NCI-H345 (cell line): ENCODE results near the gene LCN10.

Experiments
- DNase-seq: peaks from one replicate; lab custom pipeline; 2025; lab: John Stamatoyannopoulos, UW

LCN10 gene

DNA sequence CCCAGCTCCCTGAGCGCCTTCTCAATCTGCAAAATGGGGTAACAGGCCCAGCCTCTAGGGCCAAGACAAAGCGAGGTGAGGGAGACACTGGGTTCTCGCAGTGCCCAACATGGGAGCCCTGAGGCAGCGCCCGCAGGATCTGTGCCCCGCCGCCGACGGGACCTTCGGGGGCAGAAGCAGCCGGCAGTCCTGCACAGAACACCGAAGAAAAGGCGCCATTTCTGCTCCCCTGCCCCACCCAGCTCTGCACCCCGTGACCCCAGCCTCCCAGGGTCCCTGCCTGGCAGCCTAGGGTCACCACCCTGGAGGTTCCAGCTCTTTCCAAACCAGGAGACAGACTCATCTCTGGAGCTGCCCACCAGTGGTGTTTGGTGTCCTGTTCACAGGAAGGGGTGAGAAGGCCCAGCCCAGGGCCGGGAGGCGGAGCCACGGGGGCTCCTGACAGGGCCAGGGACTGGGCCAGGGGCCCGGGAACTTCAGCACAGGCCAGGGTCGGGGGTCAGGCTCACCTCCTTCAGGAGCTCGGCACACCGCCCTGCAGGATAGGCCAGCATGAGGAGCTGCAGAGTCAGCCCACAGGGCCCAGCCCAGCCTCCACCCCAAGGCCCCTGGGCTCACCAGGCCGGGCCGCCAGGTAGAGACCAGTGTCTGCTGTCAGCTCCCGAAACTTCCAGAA is 12.0 kb upstream of the LCN10 start:
- no peak for DNase-seq

DNA sequence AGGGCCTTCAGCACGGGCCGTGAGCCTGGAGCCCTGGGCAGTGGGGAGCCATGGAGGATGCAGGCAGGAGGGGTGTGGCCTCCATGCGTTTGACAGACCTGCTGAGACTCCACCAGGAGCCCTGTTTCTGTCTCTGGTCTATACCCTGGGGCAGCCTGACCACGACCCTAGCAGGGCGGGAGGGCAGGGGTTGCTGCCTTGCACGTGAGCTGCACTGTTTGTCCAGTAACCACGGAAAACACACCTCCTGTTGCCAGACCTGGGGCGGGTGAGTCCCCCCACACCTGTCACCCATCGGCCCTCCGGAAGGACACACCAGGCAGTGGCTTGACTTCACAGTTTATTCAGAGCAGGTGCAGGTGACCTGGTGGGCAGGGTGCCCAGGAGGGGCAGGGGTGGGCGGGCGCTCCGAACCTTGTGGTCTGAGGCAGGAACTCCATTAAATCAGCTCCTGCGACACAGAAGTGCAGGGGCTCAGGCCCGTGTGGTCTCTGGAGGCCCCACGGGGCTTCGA is 11.4 kb upstream of the LCN10 start:
- no peak for DNase-seq

DNA sequence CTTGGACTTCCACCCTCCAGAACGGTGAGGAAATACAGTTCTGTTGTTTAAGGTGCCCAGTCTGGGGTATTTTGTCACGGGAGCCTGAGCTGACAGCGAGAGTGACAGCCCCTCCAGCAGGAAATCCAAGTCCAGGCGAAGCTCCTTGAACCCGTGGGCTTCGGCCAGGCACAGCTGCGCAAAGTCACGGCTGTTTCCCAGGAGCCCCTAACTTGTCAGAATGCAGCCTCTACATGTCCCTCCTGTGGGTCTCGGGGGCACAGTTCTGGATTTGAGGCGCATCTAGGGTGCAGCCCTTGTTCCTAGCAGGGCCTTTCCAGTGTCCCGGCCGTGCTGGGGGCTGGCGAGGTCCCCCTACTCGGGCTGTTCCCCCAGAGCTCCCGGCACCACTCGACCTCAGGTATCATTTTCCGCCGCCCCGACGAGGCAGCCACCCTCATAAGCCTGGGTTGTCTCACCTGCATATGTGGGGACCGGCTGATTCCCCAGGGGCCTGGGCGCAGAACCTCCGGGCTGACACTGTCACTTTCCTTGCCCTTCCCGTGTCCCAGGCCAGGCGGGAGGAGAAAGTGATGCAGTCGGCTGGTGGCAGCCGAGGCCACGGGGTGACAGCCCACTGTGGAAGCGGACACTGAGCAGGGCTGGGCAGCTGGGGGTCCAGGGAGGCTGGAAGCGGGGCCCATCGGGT is 10.8 kb upstream of the LCN10 start:
- DNase-seq = no peak

- no peak for DNase-seq
These were observed 9.1 kb upstream of the LCN10 start for GRCh38 chr9:136751814-136752213.

DNA sequence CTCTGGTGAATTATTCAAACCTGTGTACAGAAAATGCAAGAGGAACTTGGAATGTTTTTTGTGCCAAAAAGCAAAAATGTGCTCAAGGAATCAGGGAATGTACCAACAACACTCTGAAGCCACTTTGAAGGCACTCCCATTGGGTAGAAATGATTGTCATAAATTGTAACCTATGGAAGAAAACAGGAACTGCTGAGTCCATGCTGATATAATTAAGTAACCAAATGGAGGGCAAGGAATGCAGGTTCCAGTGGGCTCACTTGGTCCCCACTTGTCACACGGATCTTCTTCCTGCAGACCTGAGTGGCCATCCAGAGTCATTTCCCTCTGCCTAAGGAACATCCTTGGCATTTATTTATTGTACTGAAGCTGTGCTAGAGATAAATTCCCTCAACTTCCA is 8.5 kb upstream of the LCN10 start:
- no peak for DNase-seq

DNA sequence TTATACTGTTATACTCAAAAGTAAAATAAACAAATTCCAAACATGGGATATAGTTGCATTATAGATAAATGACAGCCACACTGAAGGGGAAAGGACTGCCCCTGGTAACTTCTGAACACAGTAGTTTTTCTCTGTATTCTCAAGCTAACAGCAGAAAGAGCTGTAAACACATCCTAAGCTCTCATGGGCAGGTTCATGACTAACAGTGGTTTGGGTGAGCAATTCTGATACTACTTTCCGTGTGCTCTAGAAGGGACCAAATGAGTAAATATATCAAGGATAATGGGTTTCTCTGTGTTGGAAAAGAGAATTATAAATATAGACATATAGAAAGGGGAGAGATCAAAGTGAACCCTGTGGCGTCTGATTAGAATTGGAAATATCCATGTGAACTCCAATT is 7.8 kb upstream of the LCN10 start:
- DNase-seq = no peak

DNA sequence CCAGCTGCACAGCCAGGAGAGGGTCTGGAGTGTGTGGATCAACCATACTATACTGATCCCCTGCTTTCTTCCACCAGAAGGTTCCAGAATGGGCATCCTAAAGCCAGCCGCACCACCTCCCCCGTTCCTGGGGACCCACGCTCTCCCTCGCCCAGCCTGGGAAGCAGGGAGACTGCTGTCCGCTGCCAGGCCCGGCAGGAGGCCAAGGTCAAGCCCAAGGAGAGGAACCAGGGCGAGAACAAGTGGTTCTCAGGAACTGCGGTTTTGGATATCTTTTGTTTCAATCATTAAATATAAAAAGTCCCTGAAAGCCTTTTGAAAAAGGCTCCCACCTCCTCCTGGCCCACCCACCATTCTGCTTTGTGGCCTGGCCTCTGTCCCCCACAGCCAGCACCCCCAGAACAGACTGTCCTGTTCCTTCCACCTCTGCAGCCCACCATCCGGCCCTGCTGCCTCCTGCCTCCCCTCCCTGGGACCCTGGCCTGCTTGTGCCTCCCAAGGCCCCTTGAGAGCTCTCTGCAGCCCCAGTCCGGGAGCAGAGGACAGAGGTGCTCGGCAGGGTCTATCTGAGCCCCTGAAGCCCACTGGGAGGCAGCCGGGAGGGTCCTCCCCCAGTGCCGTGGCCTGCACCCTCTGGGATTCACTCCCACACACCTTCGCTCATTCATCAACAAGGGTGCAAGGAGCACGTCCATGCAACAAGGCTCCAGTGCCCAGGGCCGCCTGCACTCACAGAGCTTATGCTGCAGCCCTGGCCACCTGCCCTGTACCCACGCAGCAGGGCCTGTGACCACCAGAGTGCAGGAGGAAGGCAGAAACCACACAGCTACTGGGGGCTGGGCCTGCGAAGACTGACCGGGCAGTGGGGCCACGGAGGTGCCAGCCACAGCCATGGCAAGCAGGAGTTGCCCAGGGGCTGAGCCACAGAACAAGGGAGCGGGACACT is 6.2 kb upstream of the LCN10 start:
- DNase-seq = no peak

DNA sequence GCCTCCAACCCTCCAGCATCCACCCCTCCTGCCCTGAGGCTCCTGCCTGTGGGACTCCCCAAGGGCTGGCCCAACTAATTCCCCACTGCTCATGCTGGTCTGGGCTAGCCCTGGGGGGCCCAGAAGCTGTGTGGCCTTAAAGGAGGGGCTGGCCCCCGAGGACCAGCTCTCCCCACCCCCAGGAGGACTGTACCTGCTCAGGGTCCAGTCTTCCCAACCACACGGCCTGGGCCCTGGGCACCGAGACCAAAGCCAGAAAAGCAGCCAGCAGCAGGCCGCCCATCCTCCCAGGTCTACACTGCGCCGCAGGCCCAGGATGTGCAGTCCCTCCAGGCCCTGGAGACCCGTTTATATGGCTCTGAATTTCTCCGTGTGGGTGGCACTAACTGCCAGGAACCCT is 5.5 kb upstream of the LCN10 start, which contains the start of gene LCN6:
Gene LCN6, minus strand, starts transcription at position 325 of the 400 bp plus-strand sequence. Its CDS starts 42 bp downstream, at position 283.
- DNase-seq = no peak

GRCh38 chr9:136747161-136748060 is 4.7 kb upstream of the LCN10 start:
- no peak for DNase-seq

DNA sequence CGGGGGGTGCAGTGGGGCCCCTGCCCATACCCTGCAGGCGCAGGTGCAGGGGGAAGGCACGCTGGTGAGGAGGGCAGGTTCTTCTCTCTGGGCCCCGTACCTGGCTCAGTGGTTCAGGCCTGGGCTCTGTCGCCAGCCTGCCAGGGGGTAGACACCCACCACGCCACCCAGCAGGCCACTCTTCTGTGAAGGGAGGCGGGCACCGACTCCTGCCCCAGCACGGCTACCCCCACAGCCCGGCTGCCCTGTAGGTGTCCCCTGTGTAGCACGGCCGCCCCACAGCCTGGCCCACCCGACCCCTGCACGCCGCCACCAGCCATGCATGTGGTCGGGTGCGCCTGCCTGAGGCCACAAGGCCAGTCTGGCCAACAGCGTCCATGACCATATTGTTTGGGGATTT is 3.9 kb upstream of the LCN10 start:
- no peak for DNase-seq

DNA sequence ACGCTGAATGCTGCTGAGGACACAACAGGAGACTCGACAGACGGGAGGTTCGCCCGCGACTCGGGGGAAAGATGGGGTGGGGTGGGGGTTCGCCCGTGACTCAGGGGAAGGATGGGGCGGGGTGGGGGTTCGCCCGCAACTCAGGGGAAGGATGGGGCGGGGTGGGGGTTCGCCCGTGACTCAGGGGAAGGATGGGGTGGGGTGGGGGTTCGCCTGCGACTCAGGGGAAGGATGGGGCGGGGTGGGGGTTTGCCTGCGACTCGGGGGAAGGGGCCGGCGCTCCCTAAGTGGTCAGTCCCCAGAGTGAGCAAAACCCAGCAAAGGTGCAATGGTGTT is 3.4 kb upstream of the LCN10 start:
- no peak for DNase-seq

GRCh38 chr9:136745389-136746154 is 2.8 kb upstream of the LCN10 start:
- no peak for DNase-seq

DNA sequence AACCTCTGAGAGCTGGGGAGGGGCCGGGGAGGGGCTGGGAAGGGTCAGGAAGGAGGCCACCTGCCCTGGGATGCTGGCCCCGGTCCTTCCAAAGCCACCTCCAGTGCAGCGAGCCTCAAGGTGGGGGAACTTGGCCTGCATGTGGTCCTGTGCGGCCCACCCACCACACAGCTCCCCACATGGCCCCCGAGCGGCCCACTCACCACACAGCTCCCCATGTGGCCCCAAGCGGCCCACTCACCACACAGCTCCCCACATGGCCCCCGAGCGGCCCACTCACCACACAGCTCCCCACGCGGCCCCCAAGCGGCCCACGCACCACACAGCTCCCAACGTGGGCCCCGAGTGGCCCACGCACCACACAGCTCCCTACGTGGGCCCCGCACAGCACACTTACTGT is 2.0 kb upstream of the LCN10 start:
- no peak for DNase-seq

DNA sequence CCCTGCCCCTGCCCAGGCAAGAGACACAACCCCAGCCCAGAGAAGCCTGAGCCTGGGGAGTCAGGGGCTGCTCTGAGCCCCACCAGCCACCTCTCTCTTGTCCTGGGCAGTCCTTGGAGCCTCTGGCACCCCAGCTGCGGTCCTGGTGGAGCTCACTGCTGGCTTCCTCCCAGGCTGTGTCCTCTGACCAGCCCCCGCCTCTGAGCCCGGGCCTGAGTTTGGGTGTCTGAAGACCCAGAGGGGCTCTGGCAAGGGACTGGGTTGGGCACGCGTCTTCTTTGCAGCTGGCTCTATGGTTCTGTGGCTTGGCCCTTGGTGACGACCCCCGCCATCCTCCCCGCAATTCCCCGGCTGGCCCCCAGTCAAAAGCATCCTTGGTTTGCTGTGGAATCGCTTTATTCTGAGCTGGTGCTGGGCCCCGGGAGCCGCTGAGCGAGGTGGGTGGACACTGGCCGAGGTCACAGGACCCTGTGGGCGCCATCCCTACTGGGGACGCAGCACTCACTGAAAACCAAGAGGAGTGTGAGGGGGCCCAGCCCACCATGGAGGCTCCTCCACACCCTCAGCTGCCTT is 985 bp upstream of the LCN10 start:
- no peak for DNase-seq

DNA sequence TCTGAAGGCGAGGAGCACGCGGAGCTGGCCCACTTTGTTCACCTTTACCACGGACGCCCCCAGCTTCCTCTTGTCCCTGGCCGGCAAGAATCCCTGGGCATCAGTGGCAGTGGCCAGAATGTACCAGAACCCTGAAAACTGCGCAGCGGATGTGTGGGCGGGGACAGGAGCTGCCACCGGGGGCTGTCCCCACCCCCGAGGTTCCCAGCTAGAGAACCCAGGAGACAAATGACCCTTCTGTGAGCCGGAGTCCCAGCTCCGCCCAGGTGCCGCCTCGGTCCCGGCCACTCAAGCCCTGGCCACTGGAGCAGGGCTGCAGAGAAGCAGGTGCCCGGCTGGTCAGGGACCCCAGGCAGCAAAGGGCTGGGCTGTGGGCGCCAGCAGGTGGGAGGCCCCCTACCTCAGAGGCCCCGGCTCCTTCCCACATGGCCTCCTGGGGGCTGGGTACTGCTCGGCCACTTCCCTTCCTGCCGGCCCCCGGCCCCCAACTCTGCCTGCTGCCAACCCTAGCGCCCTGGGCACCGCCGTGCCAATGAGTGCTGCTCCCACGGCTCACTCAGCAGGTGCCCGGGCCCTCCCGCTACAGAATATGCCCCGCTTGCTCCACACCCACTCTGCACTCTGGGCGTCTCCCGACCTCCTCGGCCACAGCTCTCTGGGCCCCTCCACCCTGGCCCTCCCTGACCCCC is 713 bp downstream of the LCN10 start:
- DNase-seq = no peak

- DNase-seq = no peak
These were observed 1.5 kb downstream of the LCN10 start for GRCh38 chr9:136740971-136741882.

GRCh38 chr9:136740491-136740890 is 2.2 kb downstream of the LCN10 start:
- DNase-seq = no peak

DNA sequence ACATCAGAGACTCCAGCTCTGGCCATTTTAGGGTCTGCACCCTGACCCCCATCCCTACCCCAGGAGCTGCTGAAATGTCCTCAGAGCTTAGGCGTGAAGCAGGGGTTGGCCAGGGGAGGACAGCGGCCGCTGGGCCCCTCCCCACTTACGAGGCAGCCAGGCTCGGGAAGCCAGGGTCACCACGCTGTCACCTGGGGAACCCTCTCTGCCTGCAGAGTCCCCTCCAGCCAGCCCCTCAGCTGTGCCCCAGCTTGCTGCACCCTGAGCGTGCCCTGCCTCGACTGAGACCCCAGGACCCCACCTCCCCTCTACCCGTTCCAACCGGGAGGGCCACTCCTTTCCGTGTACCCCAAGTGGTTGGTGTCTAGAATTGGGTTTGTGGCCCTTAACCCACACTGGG is 2.7 kb downstream of the LCN10 start:
- DNase-seq = no peak

DNA sequence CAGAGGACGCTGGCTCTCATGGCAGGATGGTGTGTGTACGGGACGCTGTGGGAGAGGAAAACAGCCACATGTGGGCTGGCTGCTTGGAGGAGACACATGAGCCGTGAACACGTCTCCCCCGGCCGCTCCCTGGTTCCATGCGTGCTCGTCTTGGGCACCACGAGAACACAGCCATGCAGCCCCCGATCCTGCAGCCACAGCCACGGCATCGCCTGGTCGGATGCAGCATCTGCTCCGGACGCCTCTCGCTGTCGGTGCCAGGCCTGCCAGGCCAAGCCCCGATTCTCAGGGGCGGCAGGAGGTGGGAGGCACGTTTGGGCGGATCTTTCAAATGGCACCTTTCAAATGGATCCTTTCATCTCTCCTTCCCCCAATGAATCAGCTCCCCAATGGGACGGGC is 3.2 kb downstream of the LCN10 start:
- DNase-seq = no peak
